SK-N-SH (cell line): ENCODE measurements around the gene SPC25. TPM values are rescaled to one million over a fixed set of nuclear protein-coding genes. Genes with fewer than 3 reads are reported as not detected.

Source experiments
- CTCF ChIA-PET: fragments of 300-600, 350-600 bp; formaldehyde crosslinking; extraction: SDS; loops from one replicate; lab custom pipeline; 2021; lab: Yijun Ruan, JAX
- POLR2A ChIA-PET: fragments of 350-600 bp; sonication (Branson Sonifier 250); formaldehyde crosslinking; extraction: SDS; loops from one replicate; lab custom pipeline; 2020; ENCODE audit warnings: antibody characterized with exemption, inconsistent platforms; lab: Yijun Ruan, JAX
- DNase-seq: peaks from one replicate; pipeline ENCODE4 v3.0.0; 2012
- H2AFZ ChIP-seq: fragments of 200-600 bp; sonication (generic); 2 replicates; pipeline ENCODE4 v1.8.1; 2016; ENCODE audit warnings: antibody characterized with exemption, mild to moderate bottlenecking, low read depth
- H3F3A ChIP-seq: fragments of 200-600 bp; sonication (generic); replicated peaks from 2 replicates; pipeline ENCODE3; 2016; ENCODE audit warnings: antibody characterized with exemption, mild to moderate bottlenecking; ENCODE audit not compliant: insufficient read depth
- H3K27ac ChIP-seq, 2 experiments: fragments of 200-500 bp in 1 of 2; fragments of 200-600 bp in 1 of 2; sonication (Bioruptor generic) in 1 of 2; sonication (generic), shearing (Covaris generic) in 1 of 2; 2 replicates each; pipeline versions ENCODE4 v1.5.1 to v1.6.1; 2014 to 2016; ENCODE audit warnings: low read depth in 2 of 2, inconsistent platforms in 1 of 2, low read length in 1 of 2, mild to moderate bottlenecking in 1 of 2, mixed read lengths in 1 of 2
- H3K27me3 ChIP-seq: fragments of 200-600 bp; sonication (generic), shearing (Covaris generic); 2 replicates; pipeline ENCODE4 v1.6.1; 2016; ENCODE audit warnings: mixed run types; ENCODE audit not compliant: insufficient read depth
- H3K36me3 ChIP-seq, 2 experiments: fragments of 200-500 bp in 1 of 2; fragments of 200-600 bp in 1 of 2; sonication (Bioruptor generic) in 1 of 2; sonication (generic) in 1 of 2; replicated peaks in 1 of 2; 2 replicates each; pipeline versions ENCODE3 to v1.5.1; 2014 to 2016; ENCODE audit warnings: low read length in 1 of 2, mild to moderate bottlenecking in 1 of 2; ENCODE audit not compliant: insufficient read depth in 2 of 2, control insufficient read depth in 1 of 2
- H3K4me1 ChIP-seq, 2 experiments: fragments of 200-500 bp in 1 of 2; fragments of 200-600 bp in 1 of 2; sonication (Bioruptor generic) in 1 of 2; sonication (generic), shearing (Covaris generic) in 1 of 2; 2 replicates each; pipeline versions ENCODE4 v1.5.1 to v1.6.1; 2014 to 2016; ENCODE audit warnings: low read depth in 1 of 2, low read length in 1 of 2, mixed run types in 1 of 2; ENCODE audit not compliant: insufficient read depth in 2 of 2, control insufficient read depth in 1 of 2
- H3K4me2 ChIP-seq: fragments of 200-600 bp; sonication (generic), shearing (Covaris generic); 2 replicates; pipeline ENCODE4 v1.6.1; 2017; ENCODE audit warnings: mixed run types
- H3K4me3 ChIP-seq, 2 experiments: fragments of 200-500 bp in 1 of 2; fragments of 200-600 bp in 1 of 2; sonication (Bioruptor generic) in 1 of 2; sonication (generic), shearing (Covaris generic) in 1 of 2; 2 replicates each; pipeline versions ENCODE4 v1.5.1 to v1.8.1; 2014 to 2016; ENCODE audit warnings: low read depth in 2 of 2, inconsistent platforms in 1 of 2, low read length in 1 of 2, mild to moderate bottlenecking in 1 of 2, mixed read lengths in 1 of 2, moderate library complexity in 1 of 2
- H3K79me2 ChIP-seq: fragments of 200-600 bp; sonication (generic); 2 replicates; pipeline ENCODE4 v1.8.1; 2017; ENCODE audit warnings: mild to moderate bottlenecking; ENCODE audit not compliant: insufficient read depth
- H3K9ac ChIP-seq: fragments of 200-600 bp; sonication (generic); 2 replicates; pipeline ENCODE4 v1.6.1; 2017; ENCODE audit warnings: mixed run types
- H3K9me2 ChIP-seq: fragments of 200-600 bp; sonication (generic); 2 replicates; pipeline ENCODE4 v1.6.1; 2017; ENCODE audit warnings: mixed run types
- H3K9me3 ChIP-seq: fragments of 200-600 bp; sonication (generic); 2 replicates; pipeline ENCODE4 v1.6.1; 2017; ENCODE audit warnings: mixed run types, mild to moderate bottlenecking, moderate library complexity
- H4K20me1 ChIP-seq: fragments of 200-600 bp; sonication (generic); 2 replicates; pipeline ENCODE4 v1.6.1; 2017; ENCODE audit warnings: mild to moderate bottlenecking, mixed run types; ENCODE audit not compliant: insufficient read depth
- CHD2 ChIP-seq: fragments of 150-350 bp; IDR thresholded peaks from 2 replicates; pipeline ENCODE4 v1.6.1; 2018; ENCODE audit warnings: low read length; ENCODE audit not compliant: partially characterized antibody
- CTCF ChIP-seq: fragments of 200-600 bp; sonication (generic); IDR thresholded peaks from 2 replicates; pipeline ENCODE4 v1.6.1; 2017; ENCODE audit warnings: antibody characterized with exemption, mild to moderate bottlenecking, moderate library complexity
- NRF1 ChIP-seq: IDR thresholded peaks from 2 replicates; pipeline ENCODE4 v1.6.1; 2012; ENCODE audit warnings: low read depth, mild to moderate bottlenecking, low read length
- RCOR1 ChIP-seq: fragments of 150-350 bp; IDR thresholded peaks from 2 replicates; pipeline ENCODE4 v1.6.1; 2017; ENCODE audit warnings: antibody characterized with exemption, low read length
- RFX5 ChIP-seq: IDR thresholded peaks from 2 replicates; pipeline ENCODE4 v1.6.1; 2012; ENCODE audit warnings: mild to moderate bottlenecking, improper control_type of control experiment, low read length
- RXRA ChIP-seq: IDR thresholded peaks from 2 replicates; pipeline ENCODE4 v1.4.0; 2012; ENCODE audit warnings: low read depth, mild to moderate bottlenecking, borderline replicate concordance
- TCF12 ChIP-seq: IDR thresholded peaks from 2 replicates; pipeline ENCODE4 v1.4.0; 2012
- TEAD4 ChIP-seq: IDR thresholded peaks from 2 replicates; pipeline ENCODE4 v1.4.0; 2012; ENCODE audit warnings: mild to moderate bottlenecking, borderline replicate concordance; ENCODE audit not compliant: insufficient read depth
- USF1 ChIP-seq: IDR thresholded peaks from 2 replicates; pipeline ENCODE4 v1.4.0; 2012; ENCODE audit warnings: low read depth, borderline replicate concordance
- ZBTB33 ChIP-seq: IDR thresholded peaks from 2 replicates; pipeline ENCODE4 v1.4.0; 2012; ENCODE audit warnings: low read depth, borderline replicate concordance
- WGBS: methylation state at CpG from one replicate; pipeline ENCODE4 v1.1.6; 2017; ENCODE audit warnings: low lambda C conversion rate; 5-methylcytosine and 5-hydroxymethylcytosine counted together
- polyA plus RNA-seq, 3 experiments: library from polyadenylated mRNA; depleted of rRNA; stranded (reverse); fragments of >200 nt; gene quantifications; 2 replicates each; pipeline ENCODE4 v1.2.3, GENCODE V29; 2012

SPC25 gene
- polyA plus RNA-seq, 1 of the 3 experiments (the other 2 are of a cell fraction), result 4.8 TPM

- no peak for TF ChIP-seq ZBTB33
- no peak for TF ChIP-seq RXRA
- TF ChIP-seq RCOR1, result no peak
- TF ChIP-seq, all 33 proteins: peak for 0
Observed at GRCh38 chr2:168912466-168912865, 22.2 kb upstream of the SPC25 start (continued).

GRCh38 chr2:168910330-168910729 lies 20.1 kb upstream of the SPC25 start:
- Histone ChIP-seq H3K27me3 (peaks cover 6% of the 10 kb centered on the region; the same call in 1 of the 2 replicates), H4K20me1 (no peaks in the 10 kb centered on the region), H3K4me3 (no peak overlapping the region), H3K9ac (no peak overlapping the region), H2AFZ (no peak overlapping the region), H3K9me3 (no peaks in the 10 kb centered on the region), H3K36me3 (no peaks in the 10 kb centered on the region), H3K4me1 (peaks cover 0 to 4% of the 10 kb centered on the region in 2 experiments; a peak in 2 of 4 replicates), H3K4me2 (no peak overlapping the region), H3F3A (no peaks in the 10 kb centered on the region), H3K9me2 (no peaks in the 10 kb centered on the region), H3K27ac (no peak overlapping the region), H3K79me2 (no peaks in the 10 kb centered on the region)
- ChIA-PET POLR2A (no interaction called here), CTCF (interaction anchor here (0.7 to 1.0 kb wide), 2 partner anchors 459 to 593 kb away, joined by 3 read pairs; no protein-coding TSS in a partner anchor)
- no peak for TF ChIP-seq USF1
- TF ChIP-seq RFX5, result no peak
- TF ChIP-seq RCOR1, result no peak
- TF ChIP-seq NRF1, result no peak
- no peak for TF ChIP-seq CTCF
- TF ChIP-seq TCF12, result no peak
- 62% methylated on average over 5 of the region's 5 CpGs for WGBS
- DNase-seq, result no peak

- H3K27ac ChIP-seq, result no peak overlapping the region
- peaks cover 6% of the 10 kb centered on the region; the same call in 1 of the 2 replicates for H3K27me3 ChIP-seq
- H3F3A ChIP-seq, result no peaks in the 10 kb centered on the region
- H3K4me3 ChIP-seq, result no peak overlapping the region
- no peaks in the 10 kb centered on the region; a peak in 1 of 4 replicates for H3K4me1 ChIP-seq
- CTCF ChIA-PET, result no interaction called here
- WGBS, result 82% methylated on average over 8 of the region's 8 CpGs
- H3K79me2 ChIP-seq, result no peaks in the 10 kb centered on the region
- H3K9ac ChIP-seq, result no peak overlapping the region
- H3K36me3 ChIP-seq, result no peaks in the 10 kb centered on the region
- H3K9me3 ChIP-seq, result no peaks in the 10 kb centered on the region
- H4K20me1 ChIP-seq, result no peaks in the 10 kb centered on the region
- TF ChIP-seq USF1 (no peak), CHD2 (no peak), TEAD4 (no peak)
- POLR2A ChIA-PET, result no interaction called here
- H3K9me2 ChIP-seq, result no peaks in the 10 kb centered on the region
- no peak overlapping the region for H3K4me2 ChIP-seq
- no peak for DNase-seq
- H2AFZ ChIP-seq, result no peak overlapping the region
Observed at GRCh38 chr2:168907940-168908662, 17.9 kb upstream of the SPC25 start.
